Measurements from ENCODE around the gene FMO3.

Gene FMO3

GRCh38 chr1:171155484-171155883 lies 64.8 kb downstream of the FMO3 start:
- in situ Hi-C loops (cut with MboI; ENCODE audit: low sequenced_read_pairs), result no loop called here

DNA sequence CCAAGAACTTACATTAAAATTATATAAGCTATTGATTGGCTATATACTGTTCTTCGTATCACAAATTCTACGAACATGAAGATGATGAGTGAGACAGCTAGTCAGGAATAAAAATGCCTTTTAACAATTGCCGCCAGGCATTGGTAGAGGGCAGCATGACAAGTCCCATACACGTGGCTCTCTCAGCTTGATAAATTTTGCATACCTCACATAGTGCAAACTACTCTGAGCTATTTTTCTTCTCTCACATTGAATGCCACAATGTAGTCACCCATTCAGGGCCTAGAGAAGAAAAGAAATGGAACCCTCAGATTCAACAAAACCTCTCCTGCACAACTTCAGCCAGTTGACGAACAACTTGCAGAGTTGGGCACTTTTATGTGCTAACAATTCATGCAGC lies 67.4 kb downstream of the FMO3 start:
- in situ Hi-C loops (cut with MboI; ENCODE audit: low sequenced_read_pairs), result no loop called here

DNA sequence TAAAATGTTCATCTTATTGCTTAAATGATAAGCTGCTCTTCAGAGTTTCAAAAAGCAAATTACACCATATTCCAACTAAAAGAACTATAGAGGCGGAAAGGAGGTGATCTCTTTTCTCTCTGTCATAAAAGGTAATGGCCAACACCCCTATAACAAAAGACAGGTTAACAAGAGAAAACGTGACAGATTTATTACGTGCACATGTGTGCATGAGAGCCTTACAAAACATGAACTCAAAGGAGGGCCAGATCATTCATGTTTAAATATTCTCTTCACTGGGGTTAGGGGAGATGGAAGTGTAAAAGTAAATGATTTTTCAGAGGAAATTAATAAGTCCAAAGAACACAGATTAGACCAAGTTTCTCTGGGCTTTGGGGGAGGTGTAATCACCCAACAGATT lies 67.8 kb downstream of the FMO3 start:
- in situ Hi-C loops (cut with MboI; ENCODE audit: low sequenced_read_pairs), result no loop called here

DNA sequence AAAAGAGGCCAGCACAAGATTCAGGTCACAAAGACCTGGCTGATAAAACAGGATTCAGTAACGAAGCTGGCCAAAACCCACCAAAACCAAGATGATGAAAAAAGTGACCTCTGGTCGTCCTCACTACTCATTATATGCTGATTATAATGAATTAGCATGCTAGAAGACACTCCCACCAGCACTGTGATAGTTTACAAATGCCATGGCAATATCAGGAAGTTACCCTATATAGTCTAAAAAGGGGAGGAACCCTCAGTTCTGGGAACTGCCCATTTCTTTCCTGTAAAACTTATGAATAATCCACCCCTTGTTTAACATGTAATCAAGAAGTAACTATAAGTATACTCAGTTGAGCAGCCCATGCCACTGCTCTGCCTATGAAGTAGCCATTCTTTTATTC lies 68.4 kb downstream of the FMO3 start:
- in situ Hi-C loops (cut with MboI; ENCODE audit: low sequenced_read_pairs), result no loop called here

DNA sequence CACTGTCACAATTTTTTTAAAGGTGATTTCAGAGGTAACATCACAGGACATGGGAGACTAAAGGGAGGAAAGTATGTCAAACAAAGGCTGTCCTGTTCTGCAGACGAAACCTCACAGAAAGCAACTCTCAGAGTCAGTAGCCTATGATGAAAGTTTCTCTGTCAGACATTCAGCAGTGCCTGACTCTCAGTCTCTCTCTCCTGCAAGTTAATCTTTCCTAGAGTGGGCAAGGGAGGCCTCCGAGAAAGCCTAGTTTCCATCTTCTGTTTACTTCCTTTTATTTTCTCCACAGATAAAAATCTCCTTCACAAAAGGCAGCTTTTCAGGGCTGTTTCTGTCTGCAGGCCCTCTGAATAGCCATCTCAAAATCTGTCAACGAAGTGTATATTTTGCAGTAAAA lies 69.5 kb downstream of the FMO3 start:
- in situ Hi-C loops (cut with MboI; ENCODE audit: low sequenced_read_pairs), result no loop called here

GRCh38 chr1:171160639-171161354 lies 70.1 kb downstream of the FMO3 start:
- in situ Hi-C loops (cut with MboI; ENCODE audit: low sequenced_read_pairs), result no loop called here

DNA sequence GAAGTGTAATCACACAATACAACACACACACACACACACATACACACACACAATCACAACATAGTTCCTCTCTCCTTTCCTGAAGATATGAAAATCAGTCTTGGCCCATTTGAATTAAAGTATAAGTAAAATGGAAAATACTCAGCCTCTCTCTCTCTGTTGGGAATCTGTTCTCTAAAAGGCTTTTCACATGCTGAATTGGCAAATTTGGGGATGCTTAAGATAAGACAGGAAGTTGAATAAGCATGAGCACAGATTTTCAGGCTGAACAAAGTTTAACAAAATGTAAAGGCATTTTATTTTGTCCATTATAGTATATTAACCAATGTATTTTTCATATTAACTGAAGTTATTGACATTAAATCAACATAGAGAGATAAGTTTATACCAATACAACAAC lies 70.7 kb downstream of the FMO3 start:
- in situ Hi-C loops (cut with MboI; ENCODE audit: low sequenced_read_pairs), result no loop called here

DNA sequence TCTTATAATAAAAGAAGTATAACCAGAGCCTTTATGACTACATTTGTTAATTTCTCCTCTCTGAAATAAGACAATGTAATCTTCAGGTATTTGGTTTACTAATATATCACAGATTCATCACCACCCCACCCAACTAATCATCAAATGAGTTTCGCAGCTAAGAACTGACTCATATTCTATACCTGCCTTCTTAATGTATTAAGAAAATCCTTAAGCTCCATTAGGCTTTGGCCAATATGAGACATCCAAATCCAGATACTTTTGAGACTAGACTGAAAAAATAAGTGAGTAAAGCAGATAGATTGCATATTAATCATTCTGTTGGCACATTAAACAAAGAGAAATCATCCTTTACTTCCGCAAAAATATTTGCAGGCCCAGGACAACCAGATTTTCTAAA lies 75.7 kb downstream of the FMO3 start:
- in situ Hi-C loops (cut with MboI; ENCODE audit: low sequenced_read_pairs), result no loop called here
